Erythroblast (primary cell): ENCODE measurements around the gene KIF18B.

ENCODE experiments used
- GATA1 ChIP-seq: IDR thresholded peaks from 2 replicates; pipeline ENCODE4 v1.6.1; 2011; ENCODE audit warnings: low read depth, mild to moderate bottlenecking, control low read depth, low read length, moderate library complexity
- POLR2A ChIP-seq: IDR thresholded peaks from 2 replicates; pipeline ENCODE4 v1.6.1; 2011; ENCODE audit warnings: mild to moderate bottlenecking, low read length

GRCh38 chr17:44928950-44929720, 18.4 kb downstream of the KIF18B start:
- TF ChIP-seq POLR2A = no peak
- TF ChIP-seq GATA1 = no peak
